Measurements from ENCODE around the gene NLRP13. TPM values are rescaled to one million over a fixed set of nuclear protein-coding genes. Genes with fewer than 3 reads are reported as not detected.

The NLRP13 gene
- polyA plus RNA-seq, 3 donors = not detected

DNA sequence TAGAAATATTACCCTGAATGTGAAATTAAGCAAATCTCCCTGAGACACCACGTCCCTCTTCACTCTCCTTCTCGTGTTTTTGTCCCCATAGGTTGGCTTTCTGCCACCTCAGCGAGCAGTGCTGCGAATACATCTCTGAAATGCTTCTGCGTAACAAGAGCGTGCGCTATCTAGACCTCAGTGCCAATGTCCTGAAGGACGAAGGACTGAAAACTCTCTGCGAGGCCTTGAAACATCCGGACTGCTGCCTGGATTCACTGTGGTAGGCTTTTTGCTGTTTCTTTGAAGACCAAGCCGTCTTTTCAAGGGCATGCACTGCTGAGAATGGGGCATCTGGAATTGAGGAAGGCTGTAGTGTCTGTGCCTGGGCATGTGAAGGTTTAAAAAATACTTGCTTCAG is 61.4 kb downstream of the NLRP13 start:
- Histone ChIP-seq H4K20me1 (ENCODE audit: insufficient read depth, low read length) (no peaks in the 10 kb centered on the region), H3K27me3 (ENCODE audit: control insufficient read depth in 2 of 2, insufficient read depth in 2 of 2, low read length in 2 of 2) (no peaks in the 10 kb centered on the region), H2AFZ (ENCODE audit: insufficient read depth, low read depth, low read length, poor library complexity, severe bottlenecking) (no peak overlapping the region), H3K27ac (ENCODE audit: low read depth in 1 of 2, low read length in 2 of 2) (no peak overlapping the region), H3K79me2 (ENCODE audit: insufficient read depth, low read length) (no peaks in the 10 kb centered on the region), H3K4me1 (ENCODE audit: control insufficient read depth in 1 of 2, insufficient read depth in 2 of 2, low read length in 2 of 2) (no peaks in the 10 kb centered on the region), H3K9ac (ENCODE audit: insufficient read depth, low read length, poor library complexity, severe bottlenecking) (no peak overlapping the region), H3K4me3 (replicated peaks in 1 of 3; ENCODE audit: low read depth in 2 of 3, low read length in 3 of 3) (no peak overlapping the region), H3K9me3 (replicated peaks in 1 of 2; ENCODE audit: control insufficient read depth in 1 of 2, insufficient read depth in 1 of 2, low read length in 2 of 2) (peaks cover 41 to 57% of the 10 kb centered on the region in 2 donors), H3K36me3 (replicated peaks in 1 of 2; ENCODE audit: control insufficient read depth in 1 of 2, insufficient read depth in 2 of 2, low read length in 2 of 2) (no peaks in the 10 kb centered on the region), H3K4me2 (replicated peaks; ENCODE audit: extremely low read depth, low read length, poor library complexity, severe bottlenecking) (no peak overlapping the region)
- intact Hi-C loops (cut with micrococcal nuclease) = no loop called here
- Mint-ChIP-seq H3K36me3 (no peaks in the 10 kb centered on the region), H3K4me1 (no peaks in the 10 kb centered on the region), H3K27ac (no peak overlapping the region), H3K9me3 (peaks cover 25 to 54% (median 48%) of the 10 kb centered on the region in 7 donors), H3K27me3 (ENCODE audit: low read depth in 3 of 3) (peaks cover 0 to 2% (median 0%) of the 10 kb centered on the region in 3 donors), H3K4me3 (no peak overlapping the region)
- TF ChIP-seq, protein P1, sequence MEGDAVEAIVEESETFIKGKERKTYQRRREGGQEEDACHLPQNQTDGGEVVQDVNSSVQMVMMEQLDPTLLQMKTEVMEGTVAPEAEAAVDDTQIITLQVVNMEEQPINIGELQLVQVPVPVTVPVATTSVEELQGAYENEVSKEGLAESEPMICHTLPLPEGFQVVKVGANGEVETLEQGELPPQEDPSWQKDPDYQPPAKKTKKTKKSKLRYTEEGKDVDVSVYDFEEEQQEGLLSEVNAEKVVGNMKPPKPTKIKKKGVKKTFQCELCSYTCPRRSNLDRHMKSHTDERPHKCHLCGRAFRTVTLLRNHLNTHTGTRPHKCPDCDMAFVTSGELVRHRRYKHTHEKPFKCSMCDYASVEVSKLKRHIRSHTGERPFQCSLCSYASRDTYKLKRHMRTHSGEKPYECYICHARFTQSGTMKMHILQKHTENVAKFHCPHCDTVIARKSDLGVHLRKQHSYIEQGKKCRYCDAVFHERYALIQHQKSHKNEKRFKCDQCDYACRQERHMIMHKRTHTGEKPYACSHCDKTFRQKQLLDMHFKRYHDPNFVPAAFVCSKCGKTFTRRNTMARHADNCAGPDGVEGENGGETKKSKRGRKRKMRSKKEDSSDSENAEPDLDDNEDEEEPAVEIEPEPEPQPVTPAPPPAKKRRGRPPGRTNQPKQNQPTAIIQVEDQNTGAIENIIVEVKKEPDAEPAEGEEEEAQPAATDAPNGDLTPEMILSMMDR (IDR thresholded peaks at IDR 0.05) = no peak
- WGBS (ENCODE audit: insufficient coverage) = 91% methylated on average over 10 of the region's 11 CpGs
- no peak for DNase-seq

DNA sequence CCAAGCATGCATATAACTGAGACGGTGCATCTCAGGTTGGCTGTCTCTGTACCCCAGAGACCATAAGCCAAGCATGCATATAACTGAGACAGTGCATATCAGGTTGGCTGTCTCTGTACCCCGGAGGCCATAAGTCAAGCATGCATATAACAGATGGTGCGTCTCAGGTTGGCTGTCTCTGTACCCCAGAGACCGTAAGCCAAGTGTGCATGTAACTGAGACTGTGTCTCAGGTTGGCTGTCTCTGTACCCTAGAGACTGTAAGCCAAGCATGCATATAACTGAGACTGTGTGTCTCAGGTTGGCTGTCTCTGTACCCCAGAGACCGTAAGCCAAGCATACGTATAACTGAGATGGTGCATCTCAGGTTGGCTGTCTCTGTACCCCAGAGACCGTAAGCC is 65.0 kb downstream of the NLRP13 start:
- H3K27ac Mint-ChIP-seq = peak overlapping the region in 1 of 7 donors; percentile 6
- Histone ChIP-seq H3K27ac (ENCODE audit: low read depth in 1 of 2, low read length in 2 of 2) (no peak overlapping the region), H3K4me2 (replicated peaks; ENCODE audit: extremely low read depth, low read length, poor library complexity, severe bottlenecking) (no peak overlapping the region), H3K9me3 (replicated peaks in 1 of 2; ENCODE audit: control insufficient read depth in 1 of 2, insufficient read depth in 1 of 2, low read length in 2 of 2) (peaks cover 41 to 80% of the 10 kb centered on the region in 2 donors), H3K4me1 (ENCODE audit: control insufficient read depth in 1 of 2, insufficient read depth in 2 of 2, low read length in 2 of 2) (no peaks in the 10 kb centered on the region), H4K20me1 (ENCODE audit: insufficient read depth, low read length) (no peaks in the 10 kb centered on the region), H2AFZ (ENCODE audit: insufficient read depth, low read depth, low read length, poor library complexity, severe bottlenecking) (no peak overlapping the region), H3K36me3 (replicated peaks in 1 of 2; ENCODE audit: control insufficient read depth in 1 of 2, insufficient read depth in 2 of 2, low read length in 2 of 2) (no peaks in the 10 kb centered on the region), H3K9ac (ENCODE audit: insufficient read depth, low read length, poor library complexity, severe bottlenecking) (no peak overlapping the region), H3K79me2 (ENCODE audit: insufficient read depth, low read length) (no peaks in the 10 kb centered on the region), H3K27me3 (ENCODE audit: control insufficient read depth in 2 of 2, insufficient read depth in 2 of 2, low read length in 2 of 2) (no peaks in the 10 kb centered on the region), H3K4me3 (replicated peaks in 1 of 3; ENCODE audit: low read depth in 2 of 3, low read length in 3 of 3) (no peak overlapping the region)
- H3K27me3 Mint-ChIP-seq (ENCODE audit: low read depth in 3 of 3) = peaks cover 0 to 3% (median 1%) of the 10 kb centered on the region in 3 donors
- intact Hi-C loops (cut with micrococcal nuclease) = no loop called here
- no peaks in the 10 kb centered on the region for H3K4me1 Mint-ChIP-seq
- H3K9me3 Mint-ChIP-seq = peaks cover 25 to 61% (median 53%) of the 10 kb centered on the region in 7 donors
- 95% methylated on average over 6 of the region's 7 CpGs for WGBS (ENCODE audit: insufficient coverage)
- H3K4me3 Mint-ChIP-seq = no peak overlapping the region
- no peak for DNase-seq
- no peaks in the 10 kb centered on the region for H3K36me3 Mint-ChIP-seq
- TF ChIP-seq, protein P1 (IDR thresholded peaks at IDR 0.05) = no peak
